K562 (cell line): ENCODE data around the gene TBRG1. TPM values are rescaled to one million over a fixed set of nuclear protein-coding genes. Genes with fewer than 3 reads are reported as not detected.

Source experiments
- AFF4 ChIP-seq: sonication (generic); formaldehyde crosslinking; IDR thresholded peaks from 2 replicates; pipeline ENCODE4 v1.8.0; 2023; ENCODE audit warnings: mild to moderate bottlenecking, missing genetic modification reagents
- DIDO1 ChIP-seq: fragments of 450-650 bp; IDR thresholded peaks from 2 replicates; pipeline ENCODE4 v1.6.1; 2016; ENCODE audit warnings: low read depth, missing biosample characterization, missing genetic modification characterization
- E2F4 ChIP-seq: sonication (generic); formaldehyde crosslinking; IDR thresholded peaks from 2 replicates; pipeline ENCODE4 v1.8.0; 2022; ENCODE audit warnings: mild to moderate bottlenecking, low read depth, missing genetic modification reagents
- ESRRB ChIP-seq: fragments of 250-450 bp; sonication (Bioruptor Pico); IDR thresholded peaks from 2 replicates; pipeline ENCODE4 v1.5.0; 2020; ENCODE audit warnings: mild to moderate bottlenecking, moderate library complexity, borderline replicate concordance
- FOXP1 ChIP-seq: sonication (generic); formaldehyde crosslinking; IDR thresholded peaks from 2 replicates; pipeline ENCODE4 v1.8.0; 2022; ENCODE audit warnings: mild to moderate bottlenecking, missing genetic modification reagents
- KDM4B ChIP-seq, 2 experiments: fragments of 450-650 bp in 1 of 2; sonication (generic) in 1 of 2; IDR thresholded peaks; 2 replicates each; pipeline ENCODE4 v1.6.1; 2016 to 2017; ENCODE audit warnings: borderline replicate concordance in 2 of 2, antibody characterized with exemption in 1 of 2, low read depth in 1 of 2, mild to moderate bottlenecking in 1 of 2
- KLF16 ChIP-seq: IDR thresholded peaks from 2 replicates; pipeline ENCODE4 v1.6.1; 2016; ENCODE audit warnings: antibody characterized with exemption
- MLX ChIP-seq, 2 experiments: fragments of 450-650 bp in 1 of 2; sonication (generic) in 1 of 2; formaldehyde crosslinking; conservative IDR thresholded peaks; 2 replicates each; pipeline versions ENCODE4 v1.4.0 to v1.8.1; 2020 to 2022; ENCODE audit warnings: mild to moderate bottlenecking in 1 of 2, missing genetic modification reagents in 1 of 2
- MYC ChIP-seq, 2 experiments: fragments of 250-450 bp in 1 of 2; sonication (Bioruptor Pico) in 1 of 2; IDR thresholded peaks; 2 replicates each; pipeline versions ENCODE4 v1.5.1 to v1.6.1; 2012 to 2021; ENCODE audit warnings: low read depth in 2 of 2, borderline replicate concordance in 1 of 2, improper control_type of control experiment in 1 of 2, low read length in 1 of 2, mild to moderate bottlenecking in 1 of 2, moderate library complexity in 1 of 2
- NCOA6 ChIP-seq: fragments of 450-650 bp; IDR thresholded peaks from 2 replicates; pipeline ENCODE4 v1.6.1; 2017; ENCODE audit warnings: mild to moderate bottlenecking
- SMAD4 ChIP-seq: fragments of 250-450 bp; sonication (Bioruptor Pico); conservative IDR thresholded peaks from 2 replicates; pipeline ENCODE4 v1.8.0; 2021; ENCODE audit warnings: inconsistent platforms, mild to moderate bottlenecking, moderate library complexity
- SNRNP70 ChIP-seq: fragments of 200-400 bp; formaldehyde crosslinking; optimal IDR thresholded peaks from 2 replicates; pipeline ENCODE3; 2017; ENCODE audit warnings: low read depth, low read length
- ZBTB33 ChIP-seq: sonication (generic); formaldehyde crosslinking; IDR thresholded peaks from 2 replicates; pipeline ENCODE4 v1.8.1; 2023; ENCODE audit warnings: mild to moderate bottlenecking, missing genetic modification reagents
- ZC3H11A ChIP-seq: IDR thresholded peaks from 2 replicates; pipeline ENCODE4 v1.6.1; 2012; ENCODE audit warnings: low read depth, low read length, improper control_type of control experiment
- ZNF12 ChIP-seq: sonication (generic); formaldehyde crosslinking; IDR thresholded peaks from 2 replicates; pipeline ENCODE4 v1.4.0; 2020; ENCODE audit warnings: mild to moderate bottlenecking, missing genetic modification reagents
- ZNF41 ChIP-seq: fragments of 250-450 bp; sonication (Bioruptor Pico); conservative IDR thresholded peaks from 2 replicates; pipeline ENCODE4 v1.4.0; 2020; ENCODE audit warnings: mild to moderate bottlenecking
- ZNF507 ChIP-seq: conservative IDR thresholded peaks from 2 replicates; pipeline ENCODE4 v1.6.1; 2017; ENCODE audit warnings: missing genetic modification characterization, missing compliant biosample characterization
- ZNF584 ChIP-seq: fragments of 200-800 bp; sonication (Bioruptor generic); IDR thresholded peaks from 2 replicates; pipeline ENCODE4 v1.6.1; 2016; ENCODE audit warnings: low read depth, mild to moderate bottlenecking, missing genetic modification characterization, missing compliant biosample characterization
- ZNF780A ChIP-seq: fragments of 250-450 bp; sonication (Bioruptor Pico); IDR thresholded peaks from 2 replicates; pipeline ENCODE4 v1.5.0; 2021; ENCODE audit warnings: mild to moderate bottlenecking
- polyA plus RNA-seq, 8 experiments: library from polyadenylated mRNA; depleted of rRNA in 4 of 8; stranded (reverse) in 5 of 8; unstranded in 3 of 8; fragments of >200 nt; fragmentation: Nextera tagmentation in 2 of 8; fragmentation: Illumina TruSeq in 1 of 8; extraction: Ambion mirVana in 2 of 8; extraction: Trizol in 1 of 8; gene quantifications; 2 replicates each; pipeline versions ENCODE4 v1.2.1 to v1.2.3, GENCODE V29; 2011 to 2014; ENCODE audit warnings: inconsistent platforms in 1 of 8, missing spikeins in 1 of 8
- total RNA-seq, 7 experiments: library from RNA; depleted of rRNA in 6 of 7; stranded (reverse); fragments of >200 nt in 6 of 7; fragmentation: Illumina TruSeq in 2 of 7; extraction: Trizol in 2 of 7; gene quantifications; 2 replicates each; pipeline versions ENCODE4 v1.2.1 to v1.2.3, GENCODE V29; 2011 to 2021; ENCODE audit warnings: low replicate concordance in 1 of 7

TBRG1 gene
- total and polyA plus RNA-seq, 9 of the 15 experiments (the other 6 are each of a cell fraction or from before 2014, with no cell fraction given), result 8.7 to 30.0 (median 20.2) TPM

GRCh38 chr11:124667601-124668000 lies 44.9 kb downstream of the TBRG1 start (continued):
- no peak for TF ChIP-seq ZBTB33 (CRISPR knock-in tag)
- peak; percentile 88 for TF ChIP-seq KLF16
- TF ChIP-seq ZNF780A, result no peak
- no peak for TF ChIP-seq ZNF584 (CRISPR knock-in tag)
- no peak for TF ChIP-seq ZNF41 (CRISPR knock-in tag)
- no peak for TF ChIP-seq ZNF12 (CRISPR knock-in tag)
- no peak for TF ChIP-seq MLX (CRISPR knock-in tag; conservative IDR thresholded peaks at IDR 0.05)
- peak; percentile 38; the same call in 1 of the 2 replicates for TF ChIP-seq MYC (IDR thresholded peaks at IDR 0.05; ENCODE audit: low read depth, low read length)
- no peak for TF ChIP-seq MYC (CRISPR knock-in tag; IDR thresholded peaks at IDR 0.05; ENCODE audit: borderline replicate concordance, low read depth)
- TF ChIP-seq ZC3H11A, result no peak
- peak; percentile 91 for TF ChIP-seq SMAD4 (CRISPR knock-in tag)
- TF ChIP-seq DIDO1 (tag), result no peak
- TF ChIP-seq E2F4 (CRISPR knock-in tag), result no peak
- no peak for TF ChIP-seq NCOA6
- no peak for TF ChIP-seq KDM4B (IDR thresholded peaks at IDR 0.05; ENCODE audit: borderline replicate concordance in 2 of 2, low read depth in 1 of 2)
- no peak for TF ChIP-seq FOXP1 (CRISPR knock-in tag)
- TF ChIP-seq SNRNP70, result no peak
- no peak for TF ChIP-seq ZNF507
- no peak for TF ChIP-seq ESRRB (CRISPR knock-in tag)
- TF ChIP-seq AFF4 (CRISPR knock-in tag), result no peak
